Mammary epithelial cell (primary cell): Measurements from ENCODE around the gene DIPK1A.

Source experiments
- EZH2 ChIP-seq: IDR thresholded peaks from 2 replicates; pipeline ENCODE4 v1.6.1; 2012; ENCODE audit warnings: low read length, inconsistent platforms, borderline replicate concordance
- TF ChIP-seq, protein P1 (sequence below), 2 donors: IDR thresholded peaks in 1 of 2; conservative IDR thresholded peaks in 1 of 2; 2 replicates each; pipeline ENCODE4 v1.5.1; 2011 to 2012; ENCODE audit warnings: inconsistent platforms in 2 of 2, low read length in 2 of 2, mild to moderate bottlenecking in 2 of 2, control low read depth in 1 of 2, low read depth in 1 of 2; ENCODE audit not compliant: insufficient read depth in 1 of 2; ENCODE audit errors: extremely low read depth in 1 of 2

DNA sequence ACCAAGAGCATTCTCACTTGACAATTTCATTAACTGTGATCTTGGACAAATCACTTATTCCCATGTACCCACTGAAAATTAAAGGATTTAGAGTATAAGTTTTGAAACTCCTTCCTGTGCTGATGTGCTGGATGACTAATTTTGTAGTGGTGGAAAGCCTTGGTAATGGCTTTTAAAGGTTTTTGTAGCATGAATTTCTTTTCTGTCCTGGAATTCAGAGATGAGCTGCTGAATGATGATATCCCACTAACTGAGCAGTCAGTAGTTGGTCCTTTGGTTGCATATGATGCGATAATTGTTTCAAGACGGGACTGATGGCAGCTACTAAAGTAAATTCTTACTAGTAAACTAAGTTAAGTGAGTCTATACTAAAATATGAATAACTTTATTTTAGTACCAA, 124.2 kb downstream of the DIPK1A start:
- TF ChIP-seq, protein P1, sequence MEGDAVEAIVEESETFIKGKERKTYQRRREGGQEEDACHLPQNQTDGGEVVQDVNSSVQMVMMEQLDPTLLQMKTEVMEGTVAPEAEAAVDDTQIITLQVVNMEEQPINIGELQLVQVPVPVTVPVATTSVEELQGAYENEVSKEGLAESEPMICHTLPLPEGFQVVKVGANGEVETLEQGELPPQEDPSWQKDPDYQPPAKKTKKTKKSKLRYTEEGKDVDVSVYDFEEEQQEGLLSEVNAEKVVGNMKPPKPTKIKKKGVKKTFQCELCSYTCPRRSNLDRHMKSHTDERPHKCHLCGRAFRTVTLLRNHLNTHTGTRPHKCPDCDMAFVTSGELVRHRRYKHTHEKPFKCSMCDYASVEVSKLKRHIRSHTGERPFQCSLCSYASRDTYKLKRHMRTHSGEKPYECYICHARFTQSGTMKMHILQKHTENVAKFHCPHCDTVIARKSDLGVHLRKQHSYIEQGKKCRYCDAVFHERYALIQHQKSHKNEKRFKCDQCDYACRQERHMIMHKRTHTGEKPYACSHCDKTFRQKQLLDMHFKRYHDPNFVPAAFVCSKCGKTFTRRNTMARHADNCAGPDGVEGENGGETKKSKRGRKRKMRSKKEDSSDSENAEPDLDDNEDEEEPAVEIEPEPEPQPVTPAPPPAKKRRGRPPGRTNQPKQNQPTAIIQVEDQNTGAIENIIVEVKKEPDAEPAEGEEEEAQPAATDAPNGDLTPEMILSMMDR (conservative IDR thresholded peaks at IDR 0.05 in 1 of 2, IDR thresholded peaks at IDR 0.05 in 1 of 2; ENCODE audit: extremely low read depth in 1 of 2, insufficient read depth in 1 of 2, low read depth in 1 of 2, low read length in 2 of 2), result no peak
- no peak for TF ChIP-seq EZH2
